ENCODE results near the gene ALPL.

The ALPL gene

GRCh38 chr1:21601278-21602048 is 92.2 kb downstream of the ALPL start:
- H3K4me3 ChIP-seq (ENCODE audit: control insufficient read depth, low read depth, low read length): no peak overlapping the region
- DNase-seq (ENCODE audit: low read depth): no peak
- TF ChIP-seq CTCF (conservative IDR thresholded peaks at IDR 0.05; ENCODE audit: control insufficient read depth, insufficient read depth, low read depth, low read length): no peak

DNA sequence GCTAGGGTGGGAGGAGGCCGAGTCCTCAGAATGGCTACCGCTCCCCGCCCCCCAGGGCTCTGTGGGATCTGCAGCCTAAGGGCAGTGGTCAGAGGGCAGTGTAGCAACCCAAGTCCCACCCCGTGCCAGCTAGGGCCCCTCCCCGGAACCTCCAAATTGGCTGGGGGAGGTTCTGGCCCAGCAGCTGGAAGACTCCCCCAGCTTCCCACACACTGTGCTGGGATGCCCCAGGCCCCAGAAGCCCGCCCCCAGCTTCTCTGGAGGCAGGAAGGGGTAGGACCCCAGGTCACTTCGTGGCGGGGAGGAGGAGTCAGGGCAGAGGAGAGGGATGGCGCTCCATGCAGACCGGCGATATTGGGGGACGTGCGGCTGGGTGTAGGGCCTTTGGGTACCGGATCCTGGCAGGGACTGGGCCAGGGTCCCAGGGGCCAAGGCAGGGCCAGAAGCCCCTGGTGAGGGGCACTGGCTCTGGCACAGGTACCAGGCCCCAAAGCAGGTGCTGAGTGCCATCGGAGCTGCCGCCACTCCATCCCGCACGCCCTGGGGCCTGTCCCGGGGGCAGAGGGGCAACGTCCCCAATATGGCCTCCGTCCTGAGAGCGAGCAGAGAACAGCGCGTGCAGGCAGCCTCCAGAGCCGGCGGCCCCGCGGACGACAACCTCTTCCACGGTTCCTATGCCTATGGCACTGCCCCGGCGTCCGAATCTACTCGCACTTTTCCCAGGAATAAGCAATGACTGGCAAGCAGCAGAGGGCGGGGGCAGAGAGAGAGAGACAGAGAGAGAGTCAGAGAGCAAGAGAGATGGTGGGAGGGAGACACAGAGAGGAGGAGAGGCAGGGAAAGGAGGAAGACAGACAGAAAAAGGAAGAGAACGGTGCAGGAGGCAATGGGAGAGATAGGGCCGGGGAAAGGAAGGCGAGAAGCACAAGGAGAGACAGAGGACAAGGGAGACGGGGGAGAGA is 94.2 kb downstream of the ALPL start:
- H3K4me3 ChIP-seq (ENCODE audit: control insufficient read depth, low read depth, low read length): no peak overlapping the region
- no peak for DNase-seq (ENCODE audit: low read depth)
- TF ChIP-seq CTCF (conservative IDR thresholded peaks at IDR 0.05; ENCODE audit: control insufficient read depth, insufficient read depth, low read depth, low read length): no peak

DNA sequence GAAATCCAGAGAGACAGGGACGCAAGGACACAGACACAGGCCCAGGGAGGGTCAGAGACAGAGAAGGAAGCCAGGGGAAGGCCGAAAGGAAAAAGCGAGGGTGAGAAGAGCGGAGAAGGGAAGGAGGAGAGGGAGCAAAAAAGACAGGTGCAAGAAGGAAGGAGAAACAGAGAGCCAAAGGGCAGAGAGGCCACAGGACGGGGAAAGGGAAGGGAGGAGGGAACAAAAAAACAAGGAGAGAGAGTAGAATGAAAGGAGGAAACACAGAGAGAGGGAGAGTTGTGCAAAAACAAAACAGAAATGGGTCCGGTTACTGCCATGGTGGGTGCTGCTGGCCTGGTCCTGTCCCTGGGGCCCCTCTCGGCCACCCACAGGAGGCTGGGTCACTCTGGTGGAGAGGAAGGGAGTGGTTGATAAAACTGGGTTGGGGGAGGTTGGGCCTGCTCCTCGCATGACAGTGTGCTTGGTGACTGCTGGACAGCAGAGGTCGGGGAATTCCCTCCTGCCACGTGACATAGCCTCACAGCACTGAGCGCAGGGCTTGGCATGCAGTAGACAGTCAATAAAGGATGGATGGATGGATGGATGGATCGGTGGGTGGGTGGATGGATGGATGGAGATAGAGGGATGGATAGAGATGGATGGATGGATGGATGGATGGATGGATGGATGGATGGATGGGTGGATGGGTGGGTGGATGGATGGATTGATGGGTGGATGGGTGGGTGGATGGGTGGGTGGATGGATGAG is 95.2 kb downstream of the ALPL start:
- H3K4me3 ChIP-seq (ENCODE audit: control insufficient read depth, low read depth, low read length): no peak overlapping the region
- no peak for TF ChIP-seq CTCF (conservative IDR thresholded peaks at IDR 0.05; ENCODE audit: control insufficient read depth, insufficient read depth, low read depth, low read length)
- DNase-seq (ENCODE audit: low read depth): no peak

DNA sequence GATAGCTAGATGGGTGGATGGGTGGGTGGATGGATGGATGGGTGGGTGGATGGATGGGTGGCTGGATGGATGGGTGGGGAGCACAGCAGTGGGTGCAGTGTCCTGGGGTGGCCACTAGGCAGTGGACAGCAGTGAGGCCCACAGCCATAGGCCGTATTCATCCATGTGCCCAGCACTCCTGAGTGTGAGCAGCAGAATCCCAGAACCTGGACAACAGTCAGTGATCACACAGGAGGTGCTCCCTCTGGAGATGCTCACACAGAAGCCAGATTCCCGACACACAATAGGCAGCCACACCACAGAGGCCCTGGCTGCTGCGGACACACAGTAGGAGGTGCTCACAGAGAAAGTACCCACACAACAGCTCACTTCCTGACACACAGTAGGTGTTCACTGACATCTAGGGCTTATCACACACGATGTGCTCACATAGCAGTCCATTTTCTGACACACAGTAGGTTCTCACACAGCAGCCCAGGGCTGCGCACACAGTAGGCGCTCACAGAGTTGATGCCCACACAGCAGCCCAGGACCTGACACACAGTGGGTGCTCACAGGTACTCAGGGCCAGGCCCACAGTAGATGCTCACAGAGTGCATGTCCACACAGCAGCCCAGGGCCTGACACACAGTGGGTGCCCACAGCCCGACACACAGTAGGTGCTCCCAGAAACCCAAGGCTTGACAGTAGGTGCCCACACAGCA is 95.9 kb downstream of the ALPL start:
- DNase-seq (ENCODE audit: low read depth): no peak
- TF ChIP-seq CTCF (conservative IDR thresholded peaks at IDR 0.05; ENCODE audit: control insufficient read depth, insufficient read depth, low read depth, low read length): no peak
- H3K4me3 ChIP-seq (ENCODE audit: control insufficient read depth, low read depth, low read length): no peak overlapping the region

DNA sequence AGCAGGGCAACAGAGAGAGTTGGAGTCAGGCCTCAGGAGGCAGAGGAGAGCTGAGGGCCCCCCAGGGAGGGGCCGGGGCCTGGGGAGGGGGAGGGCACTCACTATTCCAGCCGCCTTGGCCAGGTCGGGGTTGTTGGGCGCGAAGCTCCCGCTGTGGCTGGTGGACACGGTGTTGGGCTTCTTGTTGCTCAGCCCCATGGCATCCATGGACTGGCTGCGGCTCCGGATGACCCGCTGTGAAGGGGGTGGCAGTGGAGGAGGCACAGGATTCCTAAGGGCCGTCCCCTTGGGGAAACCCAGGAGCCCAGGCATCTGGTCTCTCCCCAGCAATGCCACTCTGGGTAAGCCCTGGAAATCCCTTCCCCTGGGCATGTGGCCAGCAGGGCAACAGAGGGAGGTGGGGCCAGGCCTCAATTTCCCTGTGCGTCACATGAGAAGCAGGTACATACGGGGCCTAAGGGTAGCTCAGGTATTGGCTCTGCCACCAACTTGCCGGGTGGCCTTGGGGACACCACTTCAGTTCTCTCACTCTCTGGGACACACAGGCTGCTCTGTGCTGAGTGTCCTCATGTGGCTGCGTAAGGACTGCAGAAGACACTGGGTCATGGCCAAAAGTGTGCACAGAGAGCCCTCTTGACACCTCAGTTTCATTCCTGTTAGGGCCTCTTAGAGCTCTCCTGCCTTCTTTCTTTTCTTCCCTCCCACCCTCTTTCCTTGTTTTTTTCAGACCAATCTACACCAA is 96.9 kb downstream of the ALPL start:
- no peak for DNase-seq (ENCODE audit: low read depth)
- no peak for TF ChIP-seq CTCF (conservative IDR thresholded peaks at IDR 0.05; ENCODE audit: control insufficient read depth, insufficient read depth, low read depth, low read length)
- H3K4me3 ChIP-seq (ENCODE audit: control insufficient read depth, low read depth, low read length): no peak overlapping the region

All from fibroblast of mammary gland (primary cell).